Measurements from ENCODE around the gene NTM. TPM values are rescaled to one million over a fixed set of nuclear protein-coding genes. Genes with fewer than 3 reads are reported as not detected.

NTM gene
- total RNA-seq, 1 experiment from 2014 or later: 0.73 TPM

DNA sequence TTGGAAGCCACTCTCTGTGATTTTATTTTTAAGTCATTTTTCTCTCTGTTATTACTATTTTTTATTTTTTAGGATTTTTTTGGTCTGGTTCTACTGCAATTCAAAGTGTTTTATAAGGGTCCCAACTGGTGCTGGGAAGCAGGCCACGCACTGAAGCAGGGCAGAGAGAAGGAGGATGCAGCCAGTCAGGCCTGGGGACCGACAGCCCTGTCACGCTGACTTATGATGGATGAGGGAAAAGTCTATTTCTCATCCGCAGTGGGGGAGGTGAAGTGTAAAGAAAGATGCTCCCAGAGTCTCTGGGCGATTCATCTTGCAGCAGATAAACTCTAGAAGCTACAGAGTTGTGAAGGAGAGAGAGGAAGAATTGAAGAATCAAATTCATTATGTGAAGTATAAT lies 191.6 kb downstream of the NTM start:
- Histone ChIP-seq H3K4me1 (no peaks in the 10 kb centered on the region), H3K27me3 (replicated peaks; ENCODE audit: control insufficient read depth, insufficient read depth, low read length) (no peaks in the 10 kb centered on the region; the same call in 1 of the 2 replicates), H3K9me3 (no peaks in the 10 kb centered on the region), H3K36me3 (ENCODE audit: control insufficient read depth, insufficient read depth, low read length) (no peaks in the 10 kb centered on the region), H3K4me3 (ENCODE audit: low read depth, low read length) (no peak overlapping the region)
- ChIA-PET CTCF (no interaction called here), POLR2A (no interaction called here)
- intact Hi-C loops (cut with micrococcal nuclease; ENCODE audit: unreplicated experiment): no loop called here
- no peak for DNase-seq
- H3K27ac Mint-ChIP-seq (ENCODE audit: unreplicated experiment): no peak overlapping the region
- TF ChIP-seq, protein P1, sequence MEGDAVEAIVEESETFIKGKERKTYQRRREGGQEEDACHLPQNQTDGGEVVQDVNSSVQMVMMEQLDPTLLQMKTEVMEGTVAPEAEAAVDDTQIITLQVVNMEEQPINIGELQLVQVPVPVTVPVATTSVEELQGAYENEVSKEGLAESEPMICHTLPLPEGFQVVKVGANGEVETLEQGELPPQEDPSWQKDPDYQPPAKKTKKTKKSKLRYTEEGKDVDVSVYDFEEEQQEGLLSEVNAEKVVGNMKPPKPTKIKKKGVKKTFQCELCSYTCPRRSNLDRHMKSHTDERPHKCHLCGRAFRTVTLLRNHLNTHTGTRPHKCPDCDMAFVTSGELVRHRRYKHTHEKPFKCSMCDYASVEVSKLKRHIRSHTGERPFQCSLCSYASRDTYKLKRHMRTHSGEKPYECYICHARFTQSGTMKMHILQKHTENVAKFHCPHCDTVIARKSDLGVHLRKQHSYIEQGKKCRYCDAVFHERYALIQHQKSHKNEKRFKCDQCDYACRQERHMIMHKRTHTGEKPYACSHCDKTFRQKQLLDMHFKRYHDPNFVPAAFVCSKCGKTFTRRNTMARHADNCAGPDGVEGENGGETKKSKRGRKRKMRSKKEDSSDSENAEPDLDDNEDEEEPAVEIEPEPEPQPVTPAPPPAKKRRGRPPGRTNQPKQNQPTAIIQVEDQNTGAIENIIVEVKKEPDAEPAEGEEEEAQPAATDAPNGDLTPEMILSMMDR (IDR thresholded peaks at IDR 0.05; ENCODE audit: insufficient read depth in 1 of 2, low read depth in 1 of 2, low read length in 1 of 2, severe bottlenecking in 1 of 2, unreplicated experiment in 1 of 2): no peak
- H3K4me1 Mint-ChIP-seq (ENCODE audit: low read depth, unreplicated experiment): no peaks in the 10 kb centered on the region
- no TSS peak for BruUV-seq (replicated peaks)
- no peaks in the 10 kb centered on the region for H3K9me3 Mint-ChIP-seq (ENCODE audit: unreplicated experiment)
- peaks cover 32% of the 10 kb centered on the region for H3K27me3 Mint-ChIP-seq (ENCODE audit: insufficient read depth, unreplicated experiment)
- no peaks in the 10 kb centered on the region for H3K36me3 Mint-ChIP-seq (ENCODE audit: insufficient read depth, unreplicated experiment)
- no peak overlapping the region for H3K4me3 Mint-ChIP-seq (ENCODE audit: unreplicated experiment)

DNA sequence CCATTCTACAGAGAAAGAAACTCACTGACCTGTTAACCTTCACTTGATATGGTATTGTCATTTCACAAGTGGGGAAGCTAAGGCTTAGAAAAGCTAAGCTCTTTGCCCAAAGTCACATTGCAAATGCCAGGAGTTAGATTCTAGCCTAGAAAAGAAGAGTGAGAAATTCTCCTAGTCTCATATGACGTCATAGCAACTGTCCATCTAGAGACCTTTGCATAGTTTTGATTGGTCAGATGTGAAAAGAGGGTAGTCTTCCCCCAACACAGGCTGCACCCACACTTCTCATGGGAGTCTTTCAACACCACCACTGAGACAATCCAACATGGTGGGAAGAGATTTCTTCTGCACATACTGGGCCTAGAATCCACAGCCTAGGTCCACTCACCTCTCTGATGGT lies 197.9 kb downstream of the NTM start:
- no peaks in the 10 kb centered on the region for H3K36me3 Mint-ChIP-seq (ENCODE audit: insufficient read depth, unreplicated experiment)
- H3K4me3 Mint-ChIP-seq (ENCODE audit: unreplicated experiment): no peak overlapping the region
- H3K27me3 Mint-ChIP-seq (ENCODE audit: insufficient read depth, unreplicated experiment): peaks cover 27% of the 10 kb centered on the region
- H3K9me3 Mint-ChIP-seq (ENCODE audit: unreplicated experiment): no peaks in the 10 kb centered on the region
- Histone ChIP-seq H3K27me3 (replicated peaks; ENCODE audit: control insufficient read depth, insufficient read depth, low read length) (no peaks in the 10 kb centered on the region), H3K36me3 (ENCODE audit: control insufficient read depth, insufficient read depth, low read length) (no peaks in the 10 kb centered on the region), H3K4me1 (no peaks in the 10 kb centered on the region), H3K9me3 (no peaks in the 10 kb centered on the region), H3K4me3 (ENCODE audit: low read depth, low read length) (no peak overlapping the region)
- ChIA-PET CTCF (no interaction called here), POLR2A (no interaction called here)
- intact Hi-C loops (cut with micrococcal nuclease; ENCODE audit: unreplicated experiment): no loop called here
- no TSS peak for BruUV-seq (replicated peaks)
- TF ChIP-seq, protein P1 (IDR thresholded peaks at IDR 0.05; ENCODE audit: insufficient read depth in 1 of 2, low read depth in 1 of 2, low read length in 1 of 2, severe bottlenecking in 1 of 2, unreplicated experiment in 1 of 2): no peak
- DNase-seq: no peak
- no peak overlapping the region for H3K27ac Mint-ChIP-seq (ENCODE audit: unreplicated experiment)
- no peaks in the 10 kb centered on the region for H3K4me1 Mint-ChIP-seq (ENCODE audit: low read depth, unreplicated experiment)

DNA sequence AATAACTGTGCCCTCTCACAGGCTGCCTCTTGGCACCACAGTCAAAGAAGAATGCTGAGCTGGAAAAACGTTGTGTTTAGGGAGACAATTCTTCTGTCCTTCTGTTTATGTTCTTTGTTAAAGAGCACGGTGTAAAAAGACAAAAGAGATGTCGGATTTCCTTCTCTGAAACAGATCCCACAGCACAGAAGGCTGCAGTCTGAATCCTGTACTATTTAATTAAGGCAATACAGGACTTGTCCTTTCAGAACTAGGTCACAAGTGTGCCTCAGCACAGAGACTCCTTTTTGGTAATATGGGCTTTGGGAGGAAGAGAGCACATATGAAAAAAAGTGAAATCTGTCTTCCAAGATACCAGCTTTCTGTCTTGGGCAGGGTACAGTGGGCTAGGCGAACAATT lies 201.2 kb downstream of the NTM start:
- Mint-ChIP-seq H3K4me1 (ENCODE audit: low read depth, unreplicated experiment) (no peaks in the 10 kb centered on the region), H3K27ac (ENCODE audit: unreplicated experiment) (no peak overlapping the region), H3K27me3 (ENCODE audit: insufficient read depth, unreplicated experiment) (peaks cover 20% of the 10 kb centered on the region), H3K9me3 (ENCODE audit: unreplicated experiment) (no peaks in the 10 kb centered on the region), H3K4me3 (ENCODE audit: unreplicated experiment) (no peak overlapping the region), H3K36me3 (ENCODE audit: insufficient read depth, unreplicated experiment) (no peaks in the 10 kb centered on the region)
- BruUV-seq (replicated peaks): no TSS peak
- H3K9me3 ChIP-seq: no peaks in the 10 kb centered on the region
- POLR2A ChIA-PET: no interaction called here
- CTCF ChIA-PET: no interaction called here
- no peak overlapping the region for H3K4me3 ChIP-seq (ENCODE audit: low read depth, low read length)
- no peaks in the 10 kb centered on the region for H3K36me3 ChIP-seq (ENCODE audit: control insufficient read depth, insufficient read depth, low read length)
- TF ChIP-seq, protein P1 (IDR thresholded peaks at IDR 0.05; ENCODE audit: insufficient read depth in 1 of 2, low read depth in 1 of 2, low read length in 1 of 2, severe bottlenecking in 1 of 2, unreplicated experiment in 1 of 2): no peak
- DNase-seq: no peak
- no peaks in the 10 kb centered on the region for H3K27me3 ChIP-seq (replicated peaks; ENCODE audit: control insufficient read depth, insufficient read depth, low read length)
- intact Hi-C loops (cut with micrococcal nuclease; ENCODE audit: unreplicated experiment): no loop called here
- H3K4me1 ChIP-seq: no peaks in the 10 kb centered on the region

All from Caco-2 (cell line).